Ecto neural progenitor cell (in vitro differentiated cells): ENCODE data around the gene PDE4A.
"Not testable (repeated sequence)": the region's sequence is repeated elsewhere in the genome, so short reads cannot be mapped to it uniquely, and the experiment has no call there.

Experiments used
- DNase-seq: peaks from one replicate; pipeline ENCODE4 v3.0.0-alpha.2; 2018; ENCODE audit warnings: low spot score

The PDE4A gene

DNA sequence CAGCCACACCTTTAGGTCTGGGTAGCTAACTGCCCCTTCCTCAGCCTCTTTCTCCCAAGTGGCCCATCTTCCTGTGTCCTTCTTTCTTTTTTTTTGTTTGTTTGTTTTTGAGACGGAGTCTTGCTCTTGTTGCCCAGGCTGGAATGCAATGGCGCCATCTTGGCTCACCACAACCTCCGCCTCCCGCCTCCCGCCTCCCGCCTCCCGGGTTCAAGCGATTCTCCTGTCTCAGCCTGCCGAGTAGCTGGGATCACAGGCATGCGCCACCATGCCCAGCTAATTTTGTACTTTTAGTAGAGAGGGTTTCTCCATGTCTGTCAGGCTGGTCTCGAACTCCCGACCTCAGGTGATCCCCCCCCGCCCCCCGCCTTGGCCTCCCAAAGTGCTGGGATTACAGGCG, 41.7 kb downstream of the PDE4A start:
- not testable (repeated sequence) for DNase-seq

DNA sequence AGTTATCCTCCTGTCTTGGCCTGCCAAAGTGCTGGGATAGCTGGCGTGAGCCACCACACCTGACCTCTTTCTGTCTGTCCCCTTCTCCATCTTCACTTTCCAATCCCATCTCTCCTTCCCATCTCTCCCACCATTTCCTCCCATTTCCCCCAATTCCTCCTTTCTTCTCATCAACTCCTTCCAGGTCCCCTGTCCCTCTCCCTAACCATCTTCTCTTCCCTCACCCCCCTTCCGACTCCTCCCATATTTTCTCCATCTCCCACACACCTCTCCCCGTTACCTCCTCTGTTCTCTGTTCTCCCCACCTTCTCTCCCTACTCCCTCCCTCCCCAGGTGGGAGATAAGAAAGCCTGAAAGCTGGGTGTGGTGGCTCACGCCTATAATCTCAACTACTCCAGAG, 42.2 kb downstream of the PDE4A start:
- DNase-seq: no peak

DNA sequence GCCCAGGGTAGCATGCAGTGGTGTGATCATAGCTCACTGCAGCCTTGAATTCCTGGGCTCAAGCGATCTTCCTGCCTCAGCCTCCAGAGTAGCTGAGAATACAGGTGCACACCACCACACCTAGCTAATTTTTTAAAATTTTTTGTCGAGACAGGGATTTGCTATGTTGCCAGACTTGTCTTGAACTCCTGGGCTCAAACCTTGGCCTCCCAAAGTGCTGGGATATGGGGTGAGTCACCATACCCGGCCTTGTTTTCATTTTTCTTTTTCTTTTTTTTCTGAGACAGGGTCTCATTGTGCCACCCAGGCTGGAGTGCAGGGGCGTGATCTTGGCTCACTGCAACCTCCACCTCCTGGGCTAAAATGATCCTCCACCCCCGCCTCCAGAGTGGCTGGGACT, 44.1 kb downstream of the PDE4A start:
- DNase-seq: no peak

DNA sequence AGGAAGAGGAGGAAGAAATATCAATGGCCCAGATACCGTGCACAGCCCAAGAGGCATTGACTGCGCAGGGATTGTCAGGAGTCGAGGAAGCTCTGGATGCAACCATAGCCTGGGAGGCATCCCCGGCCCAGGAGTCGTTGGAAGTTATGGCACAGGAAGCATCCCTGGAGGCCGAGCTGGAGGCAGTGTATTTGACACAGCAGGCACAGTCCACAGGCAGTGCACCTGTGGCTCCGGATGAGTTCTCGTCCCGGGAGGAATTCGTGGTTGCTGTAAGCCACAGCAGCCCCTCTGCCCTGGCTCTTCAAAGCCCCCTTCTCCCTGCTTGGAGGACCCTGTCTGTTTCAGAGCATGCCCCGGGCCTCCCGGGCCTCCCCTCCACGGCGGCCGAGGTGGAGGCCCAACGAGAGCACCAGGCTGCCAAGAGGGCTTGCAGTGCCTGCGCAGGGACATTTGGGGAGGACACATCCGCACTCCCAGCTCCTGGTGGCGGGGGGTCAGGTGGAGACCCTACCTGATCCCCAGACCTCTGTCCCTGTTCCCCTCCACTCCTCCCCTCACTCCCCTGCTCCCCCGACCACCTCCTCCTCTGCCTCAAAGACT, 46.9 kb downstream of the PDE4A start:
- DNase-seq: no peak

DNA sequence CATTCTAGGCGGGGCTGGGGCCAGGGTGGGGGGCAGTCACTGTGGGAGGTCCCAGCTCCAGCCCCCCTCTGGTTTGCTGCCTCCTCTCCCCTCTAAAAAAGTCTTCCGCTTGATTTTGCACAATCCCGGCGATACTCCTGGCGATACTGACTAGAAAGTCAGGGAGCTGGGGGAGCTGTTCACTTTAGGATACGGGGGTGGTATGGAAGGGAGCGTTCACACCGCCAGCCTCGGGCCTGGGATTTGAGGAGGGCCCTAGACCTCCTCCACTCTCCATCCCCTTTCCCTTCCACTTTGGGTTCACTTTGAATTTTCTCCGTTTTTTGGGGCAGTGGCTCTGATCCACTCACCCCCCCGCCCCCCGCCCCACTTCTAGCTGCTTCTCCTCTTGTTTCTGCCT, 47.8 kb downstream of the PDE4A start:
- no peak for DNase-seq

DNA sequence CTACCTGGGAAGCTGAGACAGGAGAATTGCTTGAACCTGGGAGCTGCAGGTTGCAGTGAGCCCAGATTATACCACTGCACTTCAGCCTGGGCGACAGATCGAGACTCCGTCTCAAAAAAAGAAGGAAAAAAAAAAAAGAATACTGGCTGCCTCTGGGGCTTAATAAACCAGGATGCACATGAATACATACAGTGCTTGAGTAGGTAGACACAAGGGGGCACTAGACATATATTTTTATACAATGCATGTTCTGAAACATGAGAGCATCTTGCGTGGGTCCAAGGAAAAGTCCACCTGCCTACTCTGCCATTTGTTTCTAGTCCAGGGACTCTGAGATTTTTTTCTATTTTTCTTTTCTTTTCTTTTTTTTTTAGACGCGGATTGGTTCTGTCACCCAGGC, 51.6 kb downstream of the PDE4A start:
- DNase-seq: no peak

DNA sequence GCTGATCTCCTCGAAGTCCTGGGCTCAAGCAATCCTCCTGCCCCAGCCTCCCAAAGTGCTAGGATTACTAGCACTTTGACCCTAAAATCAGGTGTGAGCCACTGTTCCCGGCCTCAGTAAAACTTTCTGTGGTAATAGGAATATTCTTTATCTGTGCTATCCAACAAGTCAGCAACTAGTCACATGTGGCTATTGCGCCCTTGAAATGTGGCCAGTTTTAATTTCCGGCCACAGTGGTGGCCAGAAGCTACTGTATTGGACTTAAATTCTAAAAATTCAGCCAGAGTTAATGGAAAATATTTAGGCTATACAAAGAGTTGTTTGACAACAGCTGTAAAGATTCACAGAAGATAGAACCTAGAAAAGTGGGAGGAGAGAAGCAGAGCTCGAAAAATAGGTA, 52.9 kb downstream of the PDE4A start:
- no peak for DNase-seq

DNA sequence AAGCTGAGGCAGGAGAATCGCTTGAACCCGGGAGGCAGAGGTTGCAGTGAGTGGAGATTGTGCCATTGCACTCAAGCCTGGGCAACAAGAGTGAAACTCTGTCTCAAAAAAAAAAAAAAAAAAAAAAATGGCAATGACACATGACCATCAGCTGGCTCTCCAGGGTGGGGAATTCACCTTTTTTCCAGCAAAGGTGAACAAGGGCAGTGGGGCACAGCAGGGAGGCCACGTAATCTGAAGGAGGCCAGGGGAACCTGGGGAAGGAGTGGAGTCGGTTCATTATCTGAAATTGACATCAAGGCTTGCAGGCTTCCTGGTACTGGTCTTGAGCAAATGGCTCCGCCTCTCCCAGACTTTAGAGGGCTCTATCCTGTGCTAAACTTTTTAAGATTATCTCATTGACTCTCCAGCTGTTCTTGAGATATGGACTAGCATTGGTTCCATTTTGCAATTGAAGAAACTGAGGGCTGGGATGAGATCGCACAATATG, 54.7 kb downstream of the PDE4A start:
- DNase-seq: no peak

DNA sequence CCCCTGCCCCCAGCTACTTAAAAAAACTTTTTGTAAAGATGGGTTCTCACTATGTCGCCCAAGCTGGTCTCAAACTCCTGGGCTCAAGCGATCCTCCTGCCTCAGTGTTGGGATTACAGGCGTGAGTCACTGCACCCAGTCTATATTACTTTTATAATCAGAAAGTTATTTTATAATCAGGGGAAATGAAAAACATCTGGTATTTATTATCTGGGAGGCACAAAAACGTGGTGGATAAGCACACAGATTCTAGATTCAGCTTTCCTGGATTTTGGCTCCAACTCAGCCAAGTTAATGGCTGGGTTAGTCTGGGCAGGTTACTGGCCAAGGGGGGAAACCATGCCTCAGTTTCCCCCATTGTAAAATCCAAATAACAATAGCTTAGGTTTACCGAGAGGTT, 58.1 kb downstream of the PDE4A start:
- DNase-seq: no peak

DNA sequence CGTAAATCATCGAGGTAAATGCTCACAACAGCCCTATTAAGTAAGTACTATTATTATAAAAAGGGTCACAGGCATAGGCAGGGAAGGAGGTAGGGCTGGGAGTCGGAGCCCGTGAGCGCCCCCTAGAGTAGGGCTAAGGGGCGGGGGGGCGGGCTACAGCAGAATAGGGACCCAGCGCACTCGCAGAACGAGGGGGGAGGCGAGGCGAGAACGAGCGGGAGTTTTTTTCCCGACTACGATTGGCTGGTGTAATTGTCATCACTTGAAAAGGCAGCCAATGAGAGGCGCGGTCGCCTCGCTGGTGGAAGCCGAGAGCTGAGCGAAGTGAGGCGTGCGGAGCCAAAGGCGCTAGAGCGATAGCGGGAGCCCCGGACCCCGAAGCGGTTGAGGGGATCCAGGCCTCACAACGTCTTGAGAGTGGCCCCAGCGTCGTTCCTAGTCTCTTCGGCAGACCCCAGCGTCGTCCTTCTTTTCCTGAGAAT, 58.6 kb downstream of the PDE4A start:
- peak; percentile 89 for DNase-seq

DNA sequence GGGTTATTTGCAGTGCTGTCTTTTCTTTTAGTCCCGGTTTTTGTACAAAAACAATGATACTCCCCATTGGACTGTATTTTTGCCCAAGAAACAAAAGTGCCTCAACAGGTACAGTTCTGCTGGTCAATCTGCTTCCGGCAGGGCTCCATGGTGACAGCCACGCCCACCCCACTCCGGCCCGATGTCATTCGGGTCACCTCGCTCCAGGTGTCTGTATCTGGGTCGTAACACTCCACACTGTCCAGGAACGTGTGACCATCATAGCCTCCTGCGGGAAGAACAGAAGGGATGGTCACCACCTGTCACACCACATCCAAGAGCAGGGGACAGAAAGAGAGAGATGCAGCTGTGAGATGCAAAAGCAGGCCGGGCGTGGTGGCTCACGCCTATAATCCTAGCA, 66.2 kb downstream of the PDE4A start:
- DNase-seq: no peak

DNA sequence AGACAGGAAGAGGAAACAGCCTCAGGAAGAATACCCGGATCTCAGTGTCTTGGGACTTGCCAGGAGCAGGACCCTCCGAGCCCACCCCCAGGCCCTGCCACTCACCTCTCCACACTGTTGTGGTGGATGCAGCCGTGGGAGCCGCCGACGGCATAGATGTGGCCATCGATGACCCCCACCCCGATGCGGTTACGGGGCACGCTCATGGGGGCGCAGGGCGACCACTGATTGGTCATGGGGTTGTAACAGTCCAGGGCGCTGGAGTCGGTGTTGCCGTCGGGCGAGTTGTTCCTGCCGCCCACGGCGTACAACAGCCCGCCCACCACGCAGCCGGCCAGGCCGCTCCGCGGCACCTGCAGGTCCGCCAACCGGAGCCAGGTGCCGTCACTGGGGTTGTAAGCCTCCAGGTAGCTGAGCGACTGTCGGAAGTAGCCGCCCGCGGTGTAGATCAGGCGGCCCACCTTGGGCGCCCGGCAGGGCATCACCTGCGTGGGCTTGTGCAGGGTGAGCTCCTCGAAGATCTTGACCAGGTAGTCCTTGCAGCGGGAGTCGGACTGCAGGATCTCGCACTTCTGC, 71.2 kb downstream of the PDE4A start:
- DNase-seq: no peak

DNA sequence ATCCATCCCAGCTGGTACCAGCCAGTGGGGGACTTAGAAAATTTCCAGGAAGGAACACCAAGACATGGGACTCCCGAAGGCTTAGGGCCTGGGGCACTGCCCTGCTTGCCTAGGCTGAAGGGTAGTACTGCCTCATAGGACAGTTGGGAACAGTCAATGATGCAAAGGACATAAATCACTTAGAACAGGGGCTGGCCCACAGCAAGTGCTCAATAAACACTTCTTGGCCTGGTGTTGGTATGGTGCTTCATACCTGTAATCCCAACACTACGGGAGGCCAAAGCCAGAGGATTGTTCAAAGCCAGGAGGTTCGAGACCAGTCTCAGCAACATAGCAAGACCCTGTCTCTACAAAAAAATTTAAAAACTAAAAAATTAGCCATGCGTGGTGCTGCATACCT, 77.0 kb downstream of the PDE4A start:
- no peak for DNase-seq

DNA sequence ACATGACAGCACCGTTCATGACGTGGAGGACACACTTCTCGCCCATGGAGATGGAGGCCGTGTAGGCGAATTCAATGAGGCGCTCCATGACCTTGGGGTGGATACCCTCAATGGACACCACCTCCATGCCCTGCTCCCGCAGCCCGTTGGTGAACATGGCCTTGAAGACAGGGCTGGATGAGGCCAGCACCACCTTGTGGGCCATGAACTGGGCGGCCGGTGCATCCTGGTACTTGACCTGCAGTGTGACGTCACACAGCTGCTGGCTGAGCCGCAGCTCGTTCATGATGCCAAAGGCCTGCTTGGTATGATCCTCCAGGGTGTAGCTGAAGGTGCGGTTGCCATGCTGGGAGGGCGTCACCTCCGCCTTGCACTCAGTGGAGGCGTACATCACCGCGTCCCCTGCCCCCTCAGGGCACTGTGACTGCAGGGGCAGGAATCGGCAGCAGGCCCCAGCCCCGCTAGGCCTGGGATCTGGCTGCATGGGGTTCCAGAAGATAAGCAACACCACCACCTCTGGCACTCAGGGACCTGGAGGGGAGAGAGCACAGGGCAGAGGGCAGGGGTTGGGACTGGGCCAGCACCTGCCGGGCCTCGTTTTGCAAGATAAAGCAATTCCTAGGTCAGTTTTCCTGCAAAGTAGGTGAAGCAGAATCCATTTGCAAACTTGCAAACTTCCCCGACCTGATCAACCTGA, 79.4 kb downstream of the PDE4A start:
- DNase-seq: no peak

DNA sequence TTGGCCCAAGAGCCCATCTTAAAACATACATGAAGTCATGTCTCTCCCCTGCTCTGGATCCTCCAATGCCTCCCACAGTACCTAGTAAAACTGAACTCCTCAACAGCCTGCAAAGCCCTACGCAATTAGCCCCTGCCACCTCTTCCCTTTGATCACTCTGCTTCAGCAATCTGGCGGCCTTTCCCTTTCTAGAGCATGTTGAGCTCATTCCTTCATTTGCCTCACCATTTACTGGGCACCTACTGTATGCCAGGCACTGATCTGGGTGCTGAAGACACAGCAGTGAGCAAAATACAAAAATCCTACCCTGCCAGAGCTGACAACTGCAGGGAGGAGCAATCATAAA, 79.9 kb downstream of the PDE4A start:
- DNase-seq: no peak

DNA sequence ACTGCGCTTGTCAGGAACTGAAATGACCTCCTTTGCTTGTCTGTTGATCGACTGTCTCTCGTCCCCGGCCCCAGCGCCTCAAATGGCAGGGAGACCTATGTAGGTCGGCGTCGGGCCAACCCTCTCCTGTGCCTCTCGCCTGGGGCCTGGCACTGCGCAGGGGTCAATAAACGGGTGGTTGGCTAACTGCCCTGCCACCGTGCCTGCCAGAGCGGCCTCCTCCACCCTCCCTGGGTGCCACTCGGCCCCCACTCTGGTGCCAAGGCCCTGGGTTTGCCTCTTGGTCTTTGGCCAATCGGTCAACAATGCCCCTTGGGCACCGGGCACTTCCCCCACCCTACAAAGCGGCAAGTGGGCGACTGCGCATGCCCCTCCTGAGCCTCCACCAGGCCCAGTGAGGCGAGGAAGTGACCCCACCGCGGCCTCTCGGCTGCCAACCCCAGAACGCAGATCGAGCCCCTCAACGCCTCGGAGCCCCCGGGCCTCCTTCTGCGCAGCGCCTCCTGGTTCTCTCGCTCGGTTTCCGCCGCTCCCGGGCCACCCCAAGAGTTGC, 81.7 kb downstream of the PDE4A start:
- DNase-seq: peak; percentile 71

DNA sequence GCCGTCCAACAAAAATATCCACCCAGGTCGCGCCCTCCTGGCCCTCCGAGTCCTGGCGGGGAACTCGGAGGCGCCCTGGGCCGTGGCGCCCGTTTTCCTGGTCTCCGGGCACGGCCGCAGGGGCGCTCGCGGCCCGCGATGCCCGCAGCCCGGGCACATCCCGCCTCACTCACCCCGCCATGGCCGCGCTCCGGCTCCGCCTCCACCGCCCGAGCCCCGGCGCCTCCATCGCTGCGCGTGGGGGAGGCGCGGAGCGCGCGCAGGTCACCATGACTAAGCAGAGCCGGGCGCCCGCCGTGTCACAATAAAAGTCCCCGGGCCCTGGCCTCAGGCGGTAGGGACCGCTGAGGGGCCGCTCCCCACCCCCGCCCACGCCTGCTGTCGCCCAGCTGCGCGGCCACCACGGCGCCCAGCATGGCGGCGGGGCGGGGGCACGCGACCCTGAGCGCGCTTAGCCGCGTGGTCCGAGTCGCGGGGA, 82.2 kb downstream of the PDE4A start:
- DNase-seq: peak; percentile 91

DNA sequence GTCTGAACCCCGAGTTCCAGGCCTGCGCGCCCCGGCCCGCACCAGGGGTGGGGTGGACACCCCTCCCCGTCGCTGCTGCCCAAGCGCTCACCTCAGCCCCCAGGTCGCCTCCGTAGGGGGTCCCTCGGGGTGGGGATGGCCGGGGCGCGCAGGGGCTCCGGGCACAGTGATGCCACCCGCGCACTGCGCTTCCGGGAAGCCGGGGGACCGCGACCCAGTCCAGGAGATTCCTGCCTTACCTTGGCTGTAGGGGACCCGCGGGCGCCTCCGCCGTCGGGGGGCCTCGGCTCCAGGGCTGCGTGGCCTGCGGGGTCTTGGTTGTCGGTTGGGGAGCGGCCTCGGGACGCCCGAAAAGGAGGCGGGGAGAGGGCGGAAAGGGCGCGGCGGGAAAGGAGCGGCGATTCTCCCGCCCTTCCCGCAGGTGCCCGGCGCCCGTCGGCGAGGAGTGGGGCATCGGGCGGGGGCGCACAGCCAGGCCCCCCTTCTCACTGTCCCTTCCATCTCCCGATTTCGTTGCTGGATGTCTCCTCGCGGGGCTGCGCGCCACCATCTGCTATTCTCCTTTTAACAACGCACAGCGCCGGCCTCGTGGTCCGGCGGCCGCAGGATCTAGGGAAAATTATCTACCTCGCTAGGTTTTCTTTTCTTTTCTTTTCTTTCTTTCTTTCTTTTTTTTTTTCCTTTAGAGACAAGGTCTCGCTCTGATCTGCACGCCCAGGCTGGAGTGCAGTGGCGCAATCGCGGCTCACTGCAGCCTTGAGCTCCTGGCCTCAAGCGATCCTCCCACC, 82.9 kb downstream of the PDE4A start, which contains the start of gene KEAP1:
Gene KEAP1 (minus strand): TSS at position 355 of the 788 bp plus-strand sequence. CDS start 3,323 bp downstream, outside the sequence.
- peak; percentile 70 for DNase-seq

DNA sequence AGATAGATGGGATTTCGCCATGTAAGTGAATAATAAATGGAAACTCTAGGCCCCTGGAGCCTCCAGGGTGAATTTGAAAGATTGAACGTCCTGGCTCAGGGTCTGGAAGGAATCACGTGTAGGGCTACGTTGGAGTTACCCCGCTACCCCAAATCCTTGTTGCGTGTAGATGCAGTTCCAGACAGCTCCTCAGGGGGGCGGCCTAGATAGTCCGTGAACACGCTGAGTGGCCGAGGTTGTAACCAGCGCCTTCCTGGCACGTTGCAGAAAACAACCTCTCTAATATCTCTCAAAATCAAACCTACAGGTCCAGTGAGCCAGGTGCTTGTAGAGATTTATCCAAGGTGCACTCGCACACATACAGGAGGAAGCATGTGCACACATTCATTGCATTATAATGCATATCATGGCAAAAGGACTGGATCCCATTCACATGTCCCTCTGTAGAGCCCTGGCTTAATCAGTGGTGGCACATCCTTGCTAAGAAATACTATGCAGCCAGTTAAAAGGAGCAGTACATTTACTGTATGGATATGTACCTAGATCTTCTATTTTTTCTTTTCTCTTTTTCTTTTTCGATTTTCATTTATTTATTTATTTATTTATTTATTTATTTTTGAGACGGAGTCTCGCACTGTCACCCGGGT, 85.4 kb downstream of the PDE4A start:
- peak; percentile 82 for DNase-seq

DNA sequence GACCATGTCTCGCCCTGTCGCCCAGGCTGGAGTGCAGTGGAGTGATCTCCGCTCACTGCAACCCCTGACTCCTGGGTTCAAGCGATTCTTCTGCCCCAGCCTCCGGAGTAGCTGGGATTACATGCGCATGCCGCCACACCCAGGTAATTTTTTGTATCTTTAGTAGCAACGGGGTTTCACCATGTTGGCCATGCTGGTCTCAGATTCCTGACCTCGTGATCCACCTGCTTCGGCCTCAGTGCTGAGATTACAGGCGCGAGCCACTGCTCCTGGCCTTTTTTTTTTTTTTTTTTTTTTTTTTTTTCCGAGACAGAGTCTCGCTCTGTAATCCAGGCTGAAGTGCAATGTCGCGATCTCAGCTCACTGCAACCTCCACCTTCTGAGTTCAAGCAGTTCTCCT, 87.7 kb downstream of the PDE4A start:
- no peak for DNase-seq

DNA sequence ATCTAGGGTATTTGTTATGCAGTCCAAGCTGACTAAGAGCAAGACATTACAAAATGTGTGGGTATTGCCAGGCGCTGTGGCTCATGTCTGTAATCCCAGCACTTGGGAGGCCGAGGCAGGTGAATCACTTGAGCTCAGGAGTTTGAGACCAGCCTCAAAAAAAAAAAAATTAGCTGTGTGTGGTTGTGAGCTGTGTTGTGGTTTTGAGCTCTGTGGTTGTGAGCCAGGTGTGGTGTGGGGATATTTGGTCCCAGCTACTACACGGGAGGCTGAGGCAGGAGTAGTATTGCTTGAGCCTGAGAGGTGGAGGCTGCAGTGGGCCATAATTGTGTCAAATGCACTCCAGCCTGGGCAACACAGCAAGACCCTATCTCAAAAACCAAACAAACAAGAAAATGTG, 88.4 kb downstream of the PDE4A start:
- DNase-seq: no peak
